H1 (cell line): ENCODE measurements around the gene DSTYK. TPM values are rescaled to one million over a fixed set of nuclear protein-coding genes. Genes with fewer than 3 reads are reported as not detected.

Experiments used
- CTCF ChIA-PET: fragments of 300-600 bp; sonication (Branson Sonifier 250); formaldehyde crosslinking; loops from one replicate; lab custom pipeline; 2021; ENCODE audit not compliant: partially characterized antibody; lab: Charles Lee
- POLR2A ChIA-PET: fragments of 300-600 bp; sonication (Branson Sonifier 250); formaldehyde crosslinking; loops from one replicate; lab custom pipeline; 2021; ENCODE audit warnings: inconsistent platforms; ENCODE audit not compliant: partially characterized antibody; lab: Charles Lee
- DNase-seq, 2 experiments: peaks; one replicate each; pipeline versions ENCODE4 v3.0.0 to v3.0.0-alpha.2; 2010 to 2022; ENCODE audit warnings: low spot score in 2 of 2, low read depth in 1 of 2, mixed read lengths in 1 of 2
- FAIRE-seq: peaks from 2 replicates; lab custom pipeline; 2011; peaks lifted over from hg19 to GRCh38; lab: Jason Lieb, UNC
- H2AFZ ChIP-seq: 2 replicates; pipeline ENCODE4 v1.8.1; 2012; ENCODE audit warnings: low read length, inconsistent platforms
- H2AK5ac ChIP-seq: 2 replicates; pipeline ENCODE4 v1.6.1; 2013; ENCODE audit warnings: low read depth, low read length
- H2BK120ac ChIP-seq: replicated peaks from 2 replicates; pipeline ENCODE3; 2013; ENCODE audit warnings: low read depth, low read length, inconsistent platforms
- H2BK12ac ChIP-seq: 2 replicates; pipeline ENCODE4 v1.6.1; 2013; ENCODE audit warnings: low read depth, low read length
- H2BK15ac ChIP-seq: 2 replicates; pipeline ENCODE4 v1.6.1; 2013; ENCODE audit warnings: low read length
- H2BK20ac ChIP-seq: 2 replicates; pipeline ENCODE4 v1.6.1; 2013; ENCODE audit warnings: low read length
- H2BK5ac ChIP-seq: 2 replicates; pipeline ENCODE4 v1.6.1; 2013; ENCODE audit warnings: low read depth, low read length
- H3K14ac ChIP-seq: 2 replicates; pipeline ENCODE4 v1.6.1; 2013; ENCODE audit warnings: inconsistent platforms; ENCODE audit not compliant: insufficient read length
- H3K18ac ChIP-seq: 2 replicates; pipeline ENCODE4 v1.6.1; 2013; ENCODE audit warnings: low read length; ENCODE audit errors: extremely low read depth
- H3K23ac ChIP-seq: 2 replicates; pipeline ENCODE4 v1.6.1; 2013; ENCODE audit warnings: inconsistent platforms; ENCODE audit not compliant: insufficient read length
- H3K23me2 ChIP-seq: 2 replicates; pipeline ENCODE4 v1.6.1; 2013; ENCODE audit warnings: low read depth, low read length
- H3K27ac ChIP-seq: 2 replicates; pipeline ENCODE4 v1.6.1; 2011; ENCODE audit warnings: low read depth, low read length, inconsistent platforms
- H3K27me3 ChIP-seq, 4 experiments: replicated peaks in 1 of 4; 1 replicate in 1 of 4; 2 replicates in 3 of 4; pipeline versions ENCODE4 v1.6.1 to v1.8.1; 2011 to 2013; ENCODE audit warnings: low read length in 3 of 4, mild to moderate bottlenecking in 3 of 4, inconsistent platforms in 2 of 4, mixed read lengths in 2 of 4, moderate library complexity in 1 of 4; ENCODE audit not compliant: control insufficient read depth in 3 of 4, insufficient read depth in 3 of 4; ENCODE audit errors: extremely low read depth in 1 of 4
- H3K36me3 ChIP-seq, 4 experiments: 2 replicates each; pipeline versions ENCODE4 v1.6.1 to v1.8.1; 2011 to 2013; ENCODE audit warnings: mild to moderate bottlenecking in 4 of 4, low read length in 3 of 4, moderate library complexity in 2 of 4, control low read depth in 1 of 4, inconsistent platforms in 1 of 4; ENCODE audit not compliant: insufficient read depth in 4 of 4, control insufficient read depth in 2 of 4
- H3K4ac ChIP-seq: replicated peaks from 2 replicates; pipeline ENCODE3; 2013; ENCODE audit warnings: low read length, low read depth, mixed read lengths, inconsistent platforms; ENCODE audit not compliant: insufficient read length
- H3K4me1 ChIP-seq, 4 experiments: replicated peaks in 1 of 4; 1 replicate in 1 of 4; 2 replicates in 3 of 4; pipeline versions ENCODE4 v1.6.1 to v1.8.1; 2011 to 2013; ENCODE audit warnings: low read length in 3 of 4, inconsistent platforms in 2 of 4, mixed read lengths in 1 of 4; ENCODE audit not compliant: insufficient read depth in 4 of 4, control insufficient read depth in 3 of 4
- H3K4me2 ChIP-seq, 2 experiments: 2 replicates each; pipeline versions ENCODE4 v1.6.1 to v1.8.1; 2011 to 2013; ENCODE audit warnings: low read depth in 2 of 2, low read length in 2 of 2, control low read depth in 1 of 2, inconsistent platforms in 1 of 2, mild to moderate bottlenecking in 1 of 2; ENCODE audit not compliant: insufficient read depth in 1 of 2
- H3K4me3 ChIP-seq, 4 experiments: fragments of 200-600, 300-600 bp in 1 of 4; sonication (generic), shearing (Covaris generic), sonication (Bioruptor Twin) in 1 of 4; 2 replicates each; pipeline versions ENCODE4 v1.5.1 to v1.8.1; 2011 to 2016; ENCODE audit warnings: low read length in 4 of 4, low read depth in 3 of 4, control low read depth in 2 of 4, inconsistent platforms in 2 of 4, mild to moderate bottlenecking in 2 of 4, mixed read lengths in 1 of 4, moderate library complexity in 1 of 4; ENCODE audit not compliant: insufficient read depth in 2 of 4; ENCODE audit errors: extremely low read depth in 1 of 4
- H3K56ac ChIP-seq: replicated peaks from 2 replicates; pipeline ENCODE3; 2013; ENCODE audit warnings: low read depth, mild to moderate bottlenecking, mixed read lengths, low read length, inconsistent platforms; ENCODE audit not compliant: insufficient read length
- H3K79me1 ChIP-seq: 2 replicates; pipeline ENCODE4 v1.6.1; 2013; ENCODE audit warnings: low read depth, low read length, control low read depth
- H3K79me2 ChIP-seq, 2 experiments: 2 replicates each; pipeline versions ENCODE4 v1.6.1 to v1.8.1; 2012 to 2013; ENCODE audit warnings: low read length in 2 of 2, mild to moderate bottlenecking in 2 of 2, inconsistent platforms in 1 of 2; ENCODE audit not compliant: insufficient read depth in 2 of 2, control insufficient read depth in 1 of 2
- H3K9ac ChIP-seq, 4 experiments: replicated peaks in 1 of 4; 1 replicate in 1 of 4; 2 replicates in 3 of 4; pipeline versions ENCODE4 v1.6.1 to v1.8.1; 2011 to 2013; ENCODE audit warnings: low read depth in 3 of 4, low read length in 3 of 4, control low read depth in 2 of 4, mild to moderate bottlenecking in 2 of 4, moderate library complexity in 2 of 4, inconsistent platforms in 1 of 4; ENCODE audit errors: extremely low read depth in 1 of 4
- H3K9me3 ChIP-seq, 2 experiments: 2 replicates each; pipeline versions ENCODE4 v1.6.1 to v1.8.1; 2012 to 2013; ENCODE audit warnings: mild to moderate bottlenecking in 2 of 2, moderate library complexity in 2 of 2, control low read depth in 1 of 2, inconsistent platforms in 1 of 2, low read depth in 1 of 2, low read length in 1 of 2, mixed read lengths in 1 of 2; ENCODE audit not compliant: insufficient read depth in 2 of 2
- H4K20me1 ChIP-seq, 2 experiments: replicated peaks in 1 of 2; 2 replicates each; pipeline versions ENCODE3 to v1.8.1; 2011 to 2013; ENCODE audit warnings: inconsistent platforms in 2 of 2, low read length in 2 of 2, mild to moderate bottlenecking in 1 of 2; ENCODE audit not compliant: insufficient read depth in 2 of 2, control insufficient read depth in 1 of 2
- H4K5ac ChIP-seq: 2 replicates; pipeline ENCODE4 v1.6.1; 2013; ENCODE audit warnings: low read length, low read depth, mixed read lengths, inconsistent platforms; ENCODE audit not compliant: insufficient read length
- H4K8ac ChIP-seq: 2 replicates; pipeline ENCODE4 v1.8.0; 2013; ENCODE audit warnings: mild to moderate bottlenecking, moderate library complexity, low read length, inconsistent platforms; ENCODE audit not compliant: insufficient read depth; ENCODE audit errors: extremely low read depth
- H4K91ac ChIP-seq: replicated peaks from 2 replicates; pipeline ENCODE3; 2013; ENCODE audit warnings: low read length, mixed read lengths, inconsistent platforms; ENCODE audit not compliant: insufficient read length
- ASH2L ChIP-seq: fragments of 200-600, 300-600 bp; sonication (generic); IDR thresholded peaks from one replicate; pipeline ENCODE4 v1.7.1; 2017; ENCODE audit warnings: low read length
- CBX5 ChIP-seq: fragments of 300-800, 300-1000 bp; sonication (generic); IDR thresholded peaks from 2 replicates; pipeline ENCODE4 v1.7.1; 2016; ENCODE audit warnings: antibody characterized with exemption, low read length, low read depth
- CHD1 ChIP-seq: IDR thresholded peaks from 2 replicates; pipeline ENCODE4 v1.6.1; 2012; ENCODE audit warnings: low read depth, low read length, improper control_type of control experiment
- CTCF ChIP-seq, 3 experiments: IDR thresholded peaks; 1 replicate in 2 of 3; 2 replicates in 1 of 3; pipeline versions ENCODE4 v1.5.1 to v1.6.1; 2011; ENCODE audit warnings: low read length in 3 of 3, mild to moderate bottlenecking in 3 of 3, inconsistent platforms in 2 of 3, low read depth in 1 of 3, moderate library complexity in 1 of 3; ENCODE audit not compliant: insufficient read depth in 1 of 3; ENCODE audit errors: control extremely low read depth in 1 of 3
- EP300 ChIP-seq, 2 experiments: IDR thresholded peaks; 1 replicate in 1 of 2; 2 replicates in 1 of 2; pipeline ENCODE4 v1.6.1; 2011 to 2012; ENCODE audit warnings: low read depth in 2 of 2, low read length in 2 of 2, mild to moderate bottlenecking in 2 of 2, borderline replicate concordance in 1 of 2, inconsistent platforms in 1 of 2, moderate library complexity in 1 of 2
- JUN ChIP-seq: IDR thresholded peaks from 2 replicates; pipeline ENCODE4 v1.6.1; 2011; ENCODE audit warnings: low read depth, mild to moderate bottlenecking, improper control_type of control experiment, low read length
- KDM4A ChIP-seq: IDR thresholded peaks from one replicate; pipeline ENCODE4 v1.7.1; 2012; ENCODE audit warnings: low read depth, mild to moderate bottlenecking, moderate library complexity, low read length, inconsistent platforms; ENCODE audit not compliant: severe bottlenecking
- POLR2AphosphoS5 ChIP-seq: IDR thresholded peaks from 2 replicates; pipeline ENCODE4 v1.6.1; 2011; ENCODE audit warnings: low read depth, low read length
- SIRT6 ChIP-seq: IDR thresholded peaks from one replicate; pipeline ENCODE4 v1.7.1; 2012; ENCODE audit warnings: low read length, inconsistent platforms
- SP2 ChIP-seq: IDR thresholded peaks from 2 replicates; pipeline ENCODE4 v1.6.1; 2012; ENCODE audit warnings: mild to moderate bottlenecking, low read length, inconsistent platforms
- WGBS, 2 experiments: shearing (Covaris generic) in 1 of 2; methylation state at CpG; one replicate each; pipeline versions ENCODE4 v1.1.6 to v1.1.7; 2013 to 2015; ENCODE audit warnings: low lambda C conversion rate in 2 of 2, mixed read lengths in 2 of 2, inconsistent platforms in 1 of 2, low coverage in 1 of 2, missing lambda C conversion rate in 1 of 2; ENCODE audit not compliant: insufficient replicate concordance in 2 of 2, insufficient coverage in 1 of 2, insufficient read length in 1 of 2; ENCODE audit errors: extremely low coverage in 1 of 2, missing lambda C conversion rate in 1 of 2; 5-methylcytosine and 5-hydroxymethylcytosine counted together
- polyA plus RNA-seq, 7 experiments: library from polyadenylated mRNA; depleted of rRNA in 3 of 7; stranded (reverse) in 5 of 7; unstranded in 2 of 7; fragments of >200 nt in 5 of 7; fragments of 200-250 nt in 2 of 7; gene quantifications; 1 replicate in 5 of 7; 2 replicates in 1 of 7; 4 replicates in 1 of 7; pipeline versions ENCODE4 v1.2.1 to v1.2.3, GENCODE V29; 2011 to 2013; ENCODE audit warnings: missing spikeins in 2 of 7, mixed read lengths in 2 of 7
- total RNA-seq: library from RNA; stranded (reverse); fragmentation: NEBNext Ultra II Directional; extraction: Animal tissue kit (Norgen Biotek cat#: 25700); gene quantifications from 2 replicates; pipeline ENCODE4 v1.2.1, GENCODE V29; 2021
- TF ChIP-seq, protein P1 (sequence below): IDR thresholded peaks from 2 replicates; pipeline ENCODE4 v1.6.1; 2012; ENCODE audit warnings: inconsistent platforms

The DSTYK gene
- total and polyA plus RNA-seq, 2 of the 8 experiments (the other 6 are each of a cell fraction or from before 2014, with no cell fraction given), result 2.7 to 8.5 TPM

DNA sequence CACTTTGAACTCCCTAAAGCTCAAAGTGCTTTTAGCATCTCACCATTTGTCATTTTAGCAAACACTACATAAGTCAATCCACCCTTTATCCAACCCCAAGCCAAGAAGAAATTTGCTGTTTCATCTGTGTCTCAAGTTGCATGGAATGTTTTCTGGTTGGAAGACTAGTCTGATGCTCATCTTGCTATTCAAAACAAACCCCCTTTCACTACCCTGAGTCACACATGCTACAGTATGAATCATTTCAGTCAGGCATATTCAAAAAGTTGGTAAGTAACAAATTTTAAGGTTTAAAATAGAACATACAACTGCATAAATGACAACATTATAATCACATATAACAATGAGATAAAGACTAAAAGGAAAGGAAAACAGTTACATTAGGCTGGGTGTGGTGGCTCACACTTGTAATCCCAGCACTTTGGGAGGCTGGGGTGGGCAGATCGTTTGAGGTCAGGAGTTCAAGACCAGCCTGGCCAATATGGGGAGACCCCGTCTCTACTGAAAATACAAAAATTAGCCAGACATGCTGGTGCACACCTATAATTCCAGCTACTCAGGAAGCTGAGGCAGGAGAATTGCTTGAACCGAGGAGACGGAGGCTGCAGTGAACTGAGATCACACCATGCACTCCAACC is 38.7 kb downstream of the DSTYK start:
- Histone ChIP-seq H3K27ac (no peak overlapping the region), H4K20me1 (peaks cover 0 to 1% of the 10 kb centered on the region in 2 experiments), H3K4me3 (no peak overlapping the region), H3K4me1 (no peaks in the 10 kb centered on the region), H3K14ac (no peak overlapping the region), H2BK20ac (no peak overlapping the region), H4K5ac (no peak overlapping the region), H2BK120ac (no peak overlapping the region), H4K91ac (no peak overlapping the region), H3K23ac (no peak overlapping the region), H3K56ac (no peak overlapping the region), H3K4ac (no peak overlapping the region), H3K27me3 (no peaks in the 10 kb centered on the region), H3K79me1 (no peaks in the 10 kb centered on the region), H2BK15ac (no peak overlapping the region), H3K18ac (no peak overlapping the region), H2AFZ (no peak overlapping the region), H3K36me3 (peaks cover 0 to 12% (median 3%) of the 10 kb centered on the region in 4 experiments; a peak in 3 of 8 replicates), H4K8ac (no peak overlapping the region), H3K79me2 (no peaks in the 10 kb centered on the region), H2AK5ac (no peak overlapping the region), H2BK5ac (no peak overlapping the region), H3K9ac (no peak overlapping the region), H3K23me2 (no peaks in the 10 kb centered on the region), H3K9me3 (no peaks in the 10 kb centered on the region), H2BK12ac (no peak overlapping the region), H3K4me2 (no peak overlapping the region)
- DNase-seq, result no peak
- no peak for FAIRE-seq
- 92% methylated on average over 4 of the region's 4 CpGs; no CpG with 5 or more reads in 1 of the 2 experiments for WGBS, 2 experiments
- CTCF ChIA-PET, result interaction anchor here (1.6 to 1.7 kb wide), 2 partner anchors 31 to 82 kb away, joined by 4 to 6 read pairs; no protein-coding TSS in a partner anchor
- POLR2A ChIA-PET, result no interaction called here
- TF ChIP-seq KDM4A (no peak), CTCF (IDR thresholded peaks at IDR 0.05; ENCODE audit: control extremely low read depth in 1 of 3, insufficient read depth in 1 of 3, low read depth in 1 of 3, low read length in 3 of 3) (no peak), ASH2L (no peak), EP300 (IDR thresholded peaks at IDR 0.05; ENCODE audit: borderline replicate concordance in 1 of 2, low read depth in 2 of 2, low read length in 2 of 2) (no peak), SP2 (no peak), POLR2AphosphoS5 (no peak), CBX5 (no peak), JUN (no peak), SIRT6 (no peak), CHD1 (no peak)
- TF ChIP-seq, protein P1, sequence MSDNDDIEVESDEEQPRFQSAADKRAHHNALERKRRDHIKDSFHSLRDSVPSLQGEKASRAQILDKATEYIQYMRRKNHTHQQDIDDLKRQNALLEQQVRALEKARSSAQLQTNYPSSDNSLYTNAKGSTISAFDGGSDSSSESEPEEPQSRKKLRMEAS, result no peak
